Endothelial cell of umbilical vein (primary cell): ENCODE results near the gene TMPRSS3. TPM values are rescaled to one million over a fixed set of nuclear protein-coding genes. Genes with fewer than 3 reads are reported as not detected.

Source experiments
- BruUV-seq: library from RNA; stranded (reverse); fragments of 400-500 nt; replicated peaks from 2 replicates; lab custom pipeline; 2021; lab: Mats Ljungman, UMichigan
- CTCF ChIA-PET: fragments of 300-600, 350-600 bp; sonication (Branson Sonifier 250); formaldehyde crosslinking; loops from one replicate; lab custom pipeline; 2021; ENCODE audit warnings: antibody characterized with exemption, inconsistent platforms; lab: Charles Lee
- POLR2A ChIA-PET: fragments of 300-600, 350-600 bp; sonication (Branson Sonifier 250); formaldehyde crosslinking; loops from one replicate; lab custom pipeline; 2021; ENCODE audit warnings: antibody characterized with exemption, inconsistent platforms; lab: Charles Lee
- DNase-seq: peaks from one replicate; pipeline ENCODE4 v3.0.0-alpha.2; 2011; ENCODE audit warnings: low read depth, low spot score
- FAIRE-seq: peaks from 2 replicates; lab custom pipeline; 2011; peaks lifted over from hg19 to GRCh38; lab: Jason Lieb, UNC
- H2AFZ ChIP-seq: 2 replicates; pipeline ENCODE4 v1.6.0; 2012; ENCODE audit warnings: low read depth, low read length, control low read depth, inconsistent platforms
- H3K27ac ChIP-seq: 2 replicates; pipeline ENCODE4 v1.5.1; 2011; ENCODE audit warnings: low read depth, mild to moderate bottlenecking, control low read depth, low read length, moderate library complexity; ENCODE audit not compliant: insufficient read depth
- H3K27me3 ChIP-seq, 2 experiments: 2 replicates each; pipeline versions ENCODE4 v1.6.0 to v1.6.1; 2011; ENCODE audit warnings: low read length in 2 of 2, mixed read lengths in 1 of 2; ENCODE audit not compliant: control insufficient read depth in 2 of 2, insufficient read depth in 2 of 2
- H3K36me3 ChIP-seq, 2 experiments: 2 replicates in 1 of 2; 3 replicates in 1 of 2; pipeline ENCODE4 v1.5.1; 2011; ENCODE audit warnings: low read length in 2 of 2, mild to moderate bottlenecking in 1 of 2, moderate library complexity in 1 of 2; ENCODE audit not compliant: control insufficient read depth in 2 of 2, insufficient read depth in 2 of 2; ENCODE audit errors: extremely low read depth in 1 of 2
- H3K4me1 ChIP-seq: 3 replicates; pipeline ENCODE4 v1.5.1; 2011; ENCODE audit warnings: mild to moderate bottlenecking, low read length; ENCODE audit not compliant: control insufficient read depth, insufficient read depth; ENCODE audit errors: extremely low read depth
- H3K4me2 ChIP-seq: 2 replicates; pipeline ENCODE4 v1.6.1; 2011; ENCODE audit warnings: low read length, control low read depth, mixed read lengths; ENCODE audit not compliant: insufficient read depth
- H3K4me3 ChIP-seq, 3 experiments: fragments of 200-600 bp in 1 of 3; sonication (generic), shearing (Covaris generic) in 1 of 3; replicated peaks in 1 of 3; 2 replicates each; pipeline ENCODE4 v1.5.1; 2011 to 2016; ENCODE audit warnings: control low read depth in 3 of 3, low read length in 3 of 3, mild to moderate bottlenecking in 2 of 3, inconsistent platforms in 1 of 3, low read depth in 1 of 3, moderate library complexity in 1 of 3; ENCODE audit not compliant: insufficient read depth in 1 of 3
- H3K79me2 ChIP-seq: 2 replicates; pipeline ENCODE4 v1.6.0; 2012; ENCODE audit warnings: low read length, inconsistent platforms; ENCODE audit not compliant: control insufficient read depth, insufficient read depth
- H3K9ac ChIP-seq: replicated peaks from 2 replicates; pipeline ENCODE3; 2011; ENCODE audit warnings: low read length, control low read depth; ENCODE audit not compliant: insufficient read depth; ENCODE audit errors: extremely low read depth
- H3K9me1 ChIP-seq: replicated peaks from 3 replicates; pipeline ENCODE4 v1.6.0; 2011; ENCODE audit warnings: mild to moderate bottlenecking, low read length; ENCODE audit not compliant: control insufficient read depth, insufficient read depth; ENCODE audit errors: extremely low read depth
- H3K9me3 ChIP-seq: replicated peaks from 2 replicates; pipeline ENCODE4 v1.5.1; 2012; ENCODE audit warnings: low read length, inconsistent platforms; ENCODE audit not compliant: control insufficient read depth, insufficient read depth
- H4K20me1 ChIP-seq: replicated peaks from 2 replicates; pipeline ENCODE3; 2011; ENCODE audit warnings: mild to moderate bottlenecking, low read length; ENCODE audit not compliant: control insufficient read depth, insufficient read depth; ENCODE audit errors: extremely low read depth
- EZH2 ChIP-seq: IDR thresholded peaks from 2 replicates; pipeline ENCODE4 v1.6.1; 2012; ENCODE audit warnings: borderline replicate concordance, low read depth, mild to moderate bottlenecking, moderate library complexity, low read length, inconsistent platforms; ENCODE audit not compliant: severe bottlenecking
- FOS ChIP-seq: IDR thresholded peaks from 2 replicates; pipeline ENCODE4 v1.6.1; 2011; ENCODE audit warnings: mild to moderate bottlenecking, low read length, moderate library complexity, borderline replicate concordance; ENCODE audit not compliant: insufficient read depth
- GATA2 ChIP-seq: IDR thresholded peaks from 2 replicates; pipeline ENCODE4 v1.7.0; 2011; ENCODE audit warnings: low read depth, mild to moderate bottlenecking, moderate library complexity, mixed read lengths, low read length; ENCODE audit not compliant: insufficient read length, insufficient read depth
- JUN ChIP-seq: IDR thresholded peaks from 2 replicates; pipeline ENCODE4 v1.6.1; 2011; ENCODE audit warnings: borderline replicate concordance, low read depth; ENCODE audit not compliant: insufficient read length, insufficient read depth
- MYC ChIP-seq: IDR thresholded peaks from one replicate; pipeline ENCODE4 v1.6.1; 2011; ENCODE audit warnings: mild to moderate bottlenecking, low read depth, low read length
- POLR2A ChIP-seq: IDR thresholded peaks from 2 replicates; pipeline ENCODE4 v1.6.1; 2012; ENCODE audit warnings: low read depth, mild to moderate bottlenecking, control low read depth, low read length
- POLR2AphosphoS5 ChIP-seq: IDR thresholded peaks from 2 replicates; pipeline ENCODE4 v1.6.1; 2012; ENCODE audit warnings: low read depth, mild to moderate bottlenecking, control low read depth, low read length, moderate library complexity; ENCODE audit not compliant: insufficient read depth
- dilution Hi-C: fragments of 300-500 bp; cut with MboI; formaldehyde crosslinking; loops from one replicate; pipeline ENCODE4 v1.15.0; 2019; ENCODE audit warnings: low sequenced_read_pairs; ENCODE audit not compliant: extremely low pct_ligation_motif_present
- intact Hi-C: fragments of 100-400 bp; cut with micrococcal nuclease; formaldehyde crosslinking; loops from one replicate; pipeline ENCODE4 v1.10.0; 2022
- polyA plus RNA-seq, 4 experiments: library from polyadenylated mRNA; depleted of rRNA in 3 of 4; stranded (reverse) in 3 of 4; unstranded in 1 of 4; fragments of >200 nt; gene quantifications; 2 replicates each; pipeline versions ENCODE4 v1.2.1 to v1.2.3, GENCODE V29; 2011 to 2012; ENCODE audit warnings: missing spikeins in 1 of 4
- total RNA-seq: library from RNA; stranded (reverse); gene quantifications from 2 replicates; pipeline ENCODE4 v1.2.3, GENCODE V29; 2021
- TF ChIP-seq, protein P1 (sequence below): IDR thresholded peaks from 2 replicates; pipeline ENCODE4 v1.6.1; 2011; ENCODE audit not compliant: insufficient read depth, insufficient read length
- TF ChIP-seq, protein P2 (sequence below), 2 donors: IDR thresholded peaks; 1 replicate in 1 of 2; 2 replicates in 1 of 2; pipeline ENCODE4 v1.5.1; 2011; ENCODE audit warnings: low read length in 2 of 2, mild to moderate bottlenecking in 2 of 2, moderate library complexity in 2 of 2, control low read depth in 1 of 2, inconsistent platforms in 1 of 2, low read depth in 1 of 2; ENCODE audit not compliant: insufficient read depth in 1 of 2; ENCODE audit errors: extremely low read depth in 1 of 2

The TMPRSS3 gene
- total and polyA plus RNA-seq, 2 donors (not counting 3 experiments of a cell fraction or from before 2014, with no cell fraction given): not detected

DNA sequence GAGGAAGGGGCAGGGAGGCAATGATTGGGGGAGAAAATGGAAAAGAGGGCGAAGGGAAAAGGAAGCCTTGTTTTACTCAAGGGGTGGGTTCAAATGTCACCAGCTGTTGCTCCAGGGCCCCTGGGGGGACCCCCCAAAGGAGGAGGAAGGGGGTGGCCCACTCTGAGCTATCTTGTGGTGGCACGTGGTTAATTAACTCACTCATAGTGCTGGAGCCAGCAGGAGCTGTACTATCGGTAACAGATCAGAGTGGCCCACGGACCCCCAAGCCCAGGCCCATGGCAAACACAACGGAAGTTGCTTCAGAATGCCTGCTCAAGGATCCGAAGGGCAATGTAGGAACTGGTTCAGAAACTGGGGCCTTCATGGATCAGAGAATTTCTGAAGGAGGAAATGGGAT, 52.3 kb downstream of the TMPRSS3 start:
- DNase-seq (no peak), FAIRE-seq (no peak)
- POLR2A ChIA-PET: no interaction called here
- Histone ChIP-seq H3K9me3 (no peaks in the 10 kb centered on the region), H3K27me3 (no peaks in the 10 kb centered on the region), H3K4me1 (no peaks in the 10 kb centered on the region), H3K9ac (no peak overlapping the region), H3K4me3 (no peak overlapping the region), H4K20me1 (no peaks in the 10 kb centered on the region), H2AFZ (no peak overlapping the region), H3K4me2 (no peak overlapping the region), H3K36me3 (no peaks in the 10 kb centered on the region), H3K79me2 (no peaks in the 10 kb centered on the region), H3K9me1 (no peaks in the 10 kb centered on the region), H3K27ac (no peak overlapping the region)
- dilution Hi-C loops (no loop called here), intact Hi-C loops (no loop called here)
- no TSS peak for BruUV-seq
- CTCF ChIA-PET: no interaction called here
- no peak for TF ChIP-seq POLR2A
- TF ChIP-seq, protein P1, sequence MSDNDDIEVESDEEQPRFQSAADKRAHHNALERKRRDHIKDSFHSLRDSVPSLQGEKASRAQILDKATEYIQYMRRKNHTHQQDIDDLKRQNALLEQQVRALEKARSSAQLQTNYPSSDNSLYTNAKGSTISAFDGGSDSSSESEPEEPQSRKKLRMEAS: no peak

DNA sequence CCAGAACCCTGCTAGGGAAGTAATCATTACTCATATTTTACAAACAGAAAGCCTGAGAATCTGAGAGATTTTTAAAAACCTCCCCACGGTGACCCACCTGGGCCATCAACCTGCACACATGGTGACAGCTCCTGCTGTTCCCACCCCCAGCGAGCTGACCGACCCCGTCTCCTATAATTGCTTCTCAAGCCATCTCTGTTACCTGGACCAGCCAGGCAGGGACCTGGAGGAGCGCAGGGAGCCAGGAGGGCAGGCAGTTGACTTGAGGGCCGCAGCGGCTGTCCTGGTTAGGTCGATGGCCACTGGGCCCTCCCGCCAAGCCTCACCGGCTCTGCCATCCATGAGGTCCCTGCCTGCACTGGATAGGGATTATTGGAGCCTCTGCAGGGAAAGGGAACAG, 52.8 kb downstream of the TMPRSS3 start:
- Histone ChIP-seq H3K9me1 (no peaks in the 10 kb centered on the region), H2AFZ (no peak overlapping the region), H3K4me1 (no peaks in the 10 kb centered on the region), H3K79me2 (no peaks in the 10 kb centered on the region), H4K20me1 (no peaks in the 10 kb centered on the region), H3K36me3 (no peaks in the 10 kb centered on the region), H3K4me2 (no peak overlapping the region), H3K9ac (no peak overlapping the region), H3K27ac (no peak overlapping the region), H3K9me3 (no peaks in the 10 kb centered on the region), H3K27me3 (peaks cover 0 to 4% of the 10 kb centered on the region in 2 experiments), H3K4me3 (no peak overlapping the region)
- no peak for FAIRE-seq
- dilution Hi-C loops (no loop called here), intact Hi-C loops (no loop called here)
- ChIA-PET POLR2A (no interaction called here), CTCF (interaction anchor here (3.1 kb wide), 1 partner anchor 33 kb away, joined by 10 read pairs; no protein-coding TSS in a partner anchor)
- TF ChIP-seq EZH2 (no peak), FOS (no peak), MYC (no peak), POLR2AphosphoS5 (no peak), POLR2A (no peak), JUN (no peak), GATA2 (no peak)
- TF ChIP-seq, protein P1: no peak
- TF ChIP-seq, protein P2, sequence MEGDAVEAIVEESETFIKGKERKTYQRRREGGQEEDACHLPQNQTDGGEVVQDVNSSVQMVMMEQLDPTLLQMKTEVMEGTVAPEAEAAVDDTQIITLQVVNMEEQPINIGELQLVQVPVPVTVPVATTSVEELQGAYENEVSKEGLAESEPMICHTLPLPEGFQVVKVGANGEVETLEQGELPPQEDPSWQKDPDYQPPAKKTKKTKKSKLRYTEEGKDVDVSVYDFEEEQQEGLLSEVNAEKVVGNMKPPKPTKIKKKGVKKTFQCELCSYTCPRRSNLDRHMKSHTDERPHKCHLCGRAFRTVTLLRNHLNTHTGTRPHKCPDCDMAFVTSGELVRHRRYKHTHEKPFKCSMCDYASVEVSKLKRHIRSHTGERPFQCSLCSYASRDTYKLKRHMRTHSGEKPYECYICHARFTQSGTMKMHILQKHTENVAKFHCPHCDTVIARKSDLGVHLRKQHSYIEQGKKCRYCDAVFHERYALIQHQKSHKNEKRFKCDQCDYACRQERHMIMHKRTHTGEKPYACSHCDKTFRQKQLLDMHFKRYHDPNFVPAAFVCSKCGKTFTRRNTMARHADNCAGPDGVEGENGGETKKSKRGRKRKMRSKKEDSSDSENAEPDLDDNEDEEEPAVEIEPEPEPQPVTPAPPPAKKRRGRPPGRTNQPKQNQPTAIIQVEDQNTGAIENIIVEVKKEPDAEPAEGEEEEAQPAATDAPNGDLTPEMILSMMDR (IDR thresholded peaks at IDR 0.05; ENCODE audit: extremely low read depth in 1 of 2, insufficient read depth in 1 of 2, low read depth in 1 of 2, low read length in 2 of 2): no peak
- no peak for DNase-seq
- no TSS peak for BruUV-seq
